HFF-Myc (cell line): Measurements from ENCODE around the gene SRCIN1.
A peak's percentile ranks its signal among the peaks of the same experiment; 100 is the strongest.
"Not testable (repeated sequence)": the region's sequence is repeated elsewhere in the genome, so short reads cannot be mapped to it uniquely, and the experiment has no call there.

Experiments used
- DNase-seq: peaks from one replicate; pipeline ENCODE4 v3.0.0-alpha.2; 2011; ENCODE audit warnings: low read depth; ENCODE audit errors: extremely low read depth
- H3K4me3 ChIP-seq: replicated peaks from 2 replicates; pipeline ENCODE4 v1.5.1; 2011; ENCODE audit warnings: low read depth, mild to moderate bottlenecking, control low read depth, low read length
- CTCF ChIP-seq: IDR thresholded peaks from 2 replicates; pipeline ENCODE4 v1.5.1; 2012; ENCODE audit warnings: mild to moderate bottlenecking, low read depth, low read length, control low read depth; ENCODE audit errors: missing control alignments

Gene SRCIN1

GRCh38 chr17:38636054-38636453 is 30.3 kb upstream of the SRCIN1 start:
- no peak for DNase-seq
- H3K4me3 ChIP-seq: no peak overlapping the region
- TF ChIP-seq CTCF: no peak

DNA sequence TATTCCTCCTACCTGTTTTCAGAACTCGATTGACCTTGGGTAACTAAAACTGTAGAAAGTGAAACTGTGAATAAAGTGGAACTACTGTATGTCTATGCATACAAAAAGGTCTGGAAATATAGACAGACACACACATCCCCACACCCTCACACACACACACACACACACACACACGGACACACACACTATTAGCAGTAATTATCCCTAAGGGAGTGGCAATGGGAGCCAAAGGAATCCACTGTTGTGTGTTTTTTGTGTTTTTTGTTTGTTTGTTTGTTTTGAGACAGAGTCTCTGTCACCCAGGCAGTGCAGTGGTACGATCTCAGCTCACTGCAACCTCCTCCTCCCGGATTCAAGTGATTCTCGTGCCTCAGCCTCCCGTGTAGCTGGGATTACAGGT is 26.6 kb upstream of the SRCIN1 start:
- H3K4me3 ChIP-seq: no peak overlapping the region
- DNase-seq: no peak
- TF ChIP-seq CTCF: no peak

DNA sequence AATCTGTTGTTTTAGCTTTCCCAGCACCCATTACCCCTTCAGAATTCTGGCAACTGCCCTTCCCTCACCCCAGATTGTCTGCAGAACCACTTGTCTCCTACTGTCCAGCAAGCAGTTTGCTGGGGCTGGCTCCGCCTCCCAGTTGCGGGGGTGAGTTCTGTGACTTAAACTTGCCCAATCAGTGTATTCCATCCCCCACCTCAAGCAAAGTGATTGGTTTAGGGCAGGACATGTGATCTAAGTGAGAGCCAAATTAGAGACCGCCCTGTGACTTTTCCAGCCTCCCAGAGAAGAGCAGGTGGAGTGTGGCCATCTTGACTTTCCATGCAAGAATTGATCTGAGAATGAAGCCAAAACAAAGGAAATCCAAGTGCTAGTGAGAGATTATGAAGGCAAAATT is 22.7 kb upstream of the SRCIN1 start:
- DNase-seq: peak; percentile 7
- no peak for TF ChIP-seq CTCF
- H3K4me3 ChIP-seq: no peak overlapping the region

DNA sequence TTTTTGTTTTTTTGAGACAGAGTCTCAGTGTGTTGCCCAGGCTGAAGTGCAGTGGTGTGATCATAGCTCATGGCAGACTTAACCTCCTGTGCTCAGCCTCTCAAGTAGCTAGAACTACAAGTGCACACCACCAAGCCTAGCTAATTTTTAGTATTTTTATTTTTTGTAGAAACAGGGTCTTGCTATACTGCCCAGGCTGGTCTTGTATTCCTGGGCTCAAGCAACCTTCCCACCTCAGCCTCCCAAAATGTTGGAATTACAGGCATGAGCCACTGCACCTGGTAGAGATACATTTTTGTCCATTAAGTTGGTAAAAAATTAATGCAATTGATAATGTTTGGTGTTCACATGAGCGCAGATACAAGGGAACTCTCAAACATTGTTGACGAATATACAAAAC is 22.2 kb upstream of the SRCIN1 start:
- no peak for TF ChIP-seq CTCF
- DNase-seq: no peak
- H3K4me3 ChIP-seq: no peak overlapping the region

- DNase-seq, H3K4me3 ChIP-seq: not testable (repeated sequence)
Measured at GRCh38 chr17:38626606-38627226, 21.0 kb upstream of the SRCIN1 start.

GRCh38 chr17:38625482-38625881 is 19.7 kb upstream of the SRCIN1 start:
- TF ChIP-seq CTCF: no peak
- DNase-seq: no peak
- no peak overlapping the region for H3K4me3 ChIP-seq

DNA sequence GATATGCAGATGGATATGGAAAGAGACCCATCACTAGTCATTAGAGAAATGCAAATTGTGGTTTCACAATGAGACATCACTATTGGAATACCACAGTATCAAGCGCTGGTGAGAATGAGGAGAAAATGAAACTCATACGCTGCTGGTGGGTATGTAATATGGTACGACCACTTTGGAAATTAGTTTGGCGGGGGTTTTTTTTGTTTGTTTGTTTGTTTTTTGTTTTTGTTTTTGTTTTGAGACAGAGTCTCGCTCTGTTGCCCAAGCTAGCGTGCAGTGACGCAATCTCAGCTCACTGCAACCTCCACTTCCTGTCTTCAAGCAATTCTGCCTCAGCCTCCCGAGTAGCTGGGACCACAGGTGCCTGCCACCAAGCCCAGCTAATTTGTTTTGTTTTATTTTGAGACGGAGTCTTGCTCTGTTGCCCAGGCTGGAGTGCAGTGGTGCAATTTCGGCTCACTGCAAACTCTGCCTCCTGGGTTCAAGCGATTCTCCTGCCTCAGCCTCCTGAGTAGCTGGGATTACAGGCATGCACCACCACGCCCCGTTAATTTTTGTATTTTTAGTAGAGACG is 19.1 kb upstream of the SRCIN1 start:
- not testable (repeated sequence) for H3K4me3 ChIP-seq, DNase-seq

DNA sequence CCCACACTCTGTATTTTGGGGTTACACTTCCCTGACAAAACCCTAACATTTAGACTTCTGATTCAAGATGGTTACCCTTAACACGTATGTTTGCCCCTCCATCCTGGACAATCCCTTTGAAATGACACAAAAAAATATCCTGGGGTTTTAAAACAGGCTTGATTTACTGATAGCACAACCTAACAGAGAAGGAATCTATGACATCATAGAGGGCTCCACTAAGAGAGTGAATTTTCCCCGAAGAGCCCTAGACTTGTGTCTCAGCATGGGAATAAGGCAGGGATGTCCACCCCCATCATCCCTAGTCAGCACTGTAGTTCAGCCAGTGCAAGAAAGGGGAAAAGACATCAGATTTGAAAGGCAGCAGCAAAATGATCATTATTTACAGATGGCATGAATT is 15.8 kb upstream of the SRCIN1 start:
- TF ChIP-seq CTCF: no peak
- H3K4me3 ChIP-seq: no peak overlapping the region
- no peak for DNase-seq
